Mucosa of descending colon (tissue), 3 donors: ENCODE measurements around the gene IGF1. TPM values are rescaled to one million over a fixed set of nuclear protein-coding genes. Genes with fewer than 3 reads are reported as not detected.

Experiments used
- ATAC-seq: fragments of 200-7000 bp; cut with Tn5 transposase; one replicate; pipeline ENCODE4 v1.9.1; 2020; ENCODE audit warnings: mild to moderate bottlenecking, moderate library complexity
- DNase-seq, 3 donors: peaks; one replicate each; pipeline ENCODE4 v3.0.0-alpha.2; 2020
- H3K36me3 ChIP-seq: fragments of 200-600 bp; one replicate; pipeline ENCODE4 v1.8.0; 2021; ENCODE audit warnings: low read depth, mild to moderate bottlenecking
- H3K4me1 ChIP-seq: fragments of 200-600 bp; one replicate; pipeline ENCODE4 v1.8.0; 2021; ENCODE audit warnings: low read depth, mild to moderate bottlenecking
- H3K4me3 ChIP-seq: fragments of 200-600 bp; one replicate; pipeline ENCODE4 v1.8.0; 2021; ENCODE audit warnings: mild to moderate bottlenecking
- H3K9me3 ChIP-seq: fragments of 200-600 bp; one replicate; pipeline ENCODE4 v1.8.0; 2021; ENCODE audit warnings: mild to moderate bottlenecking
- CTCF ChIP-seq: fragments of 200-600 bp; IDR thresholded peaks from one replicate; pipeline ENCODE4 v1.8.0; 2022; ENCODE audit warnings: antibody characterized with exemption, mild to moderate bottlenecking
- intact Hi-C, 2 donors: fragments of 100-400 bp; cut with DNase I in 1 of 2; cut with micrococcal nuclease in 1 of 2; formaldehyde crosslinking; loops; one replicate each; pipeline versions ENCODE4 v1.11.0 to v1.11.1; 2022; cut with DNase I, micrococcal nuclease
- total RNA-seq, 3 donors: library from RNA; stranded (reverse); fragmentation: NEBNext Ultra II Directional in 2 of 3; extraction: Animal tissue kit (Norgen Biotek cat#: 25700) in 2 of 3; gene quantifications; one replicate each; pipeline versions ENCODE4 v1.2.1 to v1.2.4, GENCODE V29; 2021 to 2023
- donor health status: DM: no; HTN: no; CAD: no; lungs with moderate emphysema.
- donor health status: DM: no; HTN: no; CAD: no.
- donor health status: DM: no; HTN: yes; CAD: no.

Gene IGF1
- total RNA-seq, 3 donors from 2014 or later = 2.5 to 12.6 (median 9.4) TPM

DNA sequence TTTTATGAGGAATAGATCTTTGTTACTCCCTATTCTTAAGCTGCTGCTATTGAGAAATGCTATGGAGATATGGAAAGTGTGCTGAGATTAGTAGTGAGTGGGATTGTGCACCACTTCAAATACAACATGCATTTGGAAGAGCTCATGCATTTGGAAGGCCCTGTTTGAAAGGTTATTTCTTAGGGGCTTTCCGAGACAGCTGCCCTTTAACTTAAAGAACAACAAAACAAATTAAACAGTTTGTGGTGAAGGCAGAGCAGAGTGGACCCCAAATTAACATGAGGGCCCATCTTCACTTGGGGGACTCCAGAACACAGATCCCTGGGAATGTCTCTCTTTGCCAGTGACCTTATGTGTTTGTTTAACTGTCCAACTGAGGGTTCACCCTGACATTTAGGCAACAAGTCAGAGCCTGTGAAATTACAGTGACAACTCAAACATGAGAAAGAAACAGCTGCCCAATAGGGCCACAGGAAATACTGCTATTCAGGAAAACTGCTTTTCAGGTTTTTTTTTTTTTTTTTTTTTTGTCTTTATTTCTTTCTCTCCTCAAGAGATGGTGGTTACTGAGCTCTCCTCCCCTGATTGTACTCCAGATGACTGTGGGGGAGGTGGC lies 41.4 kb upstream of the IGF1 start:
- Histone ChIP-seq H3K4me3 (no peak overlapping the region), H3K4me1 (no peaks in the 10 kb centered on the region), H3K9me3 (no peaks in the 10 kb centered on the region), H3K36me3 (no peaks in the 10 kb centered on the region)
- intact Hi-C loops = no loop called here
- no peak for ATAC-seq
- DNase-seq = no peak
- no peak for TF ChIP-seq CTCF

DNA sequence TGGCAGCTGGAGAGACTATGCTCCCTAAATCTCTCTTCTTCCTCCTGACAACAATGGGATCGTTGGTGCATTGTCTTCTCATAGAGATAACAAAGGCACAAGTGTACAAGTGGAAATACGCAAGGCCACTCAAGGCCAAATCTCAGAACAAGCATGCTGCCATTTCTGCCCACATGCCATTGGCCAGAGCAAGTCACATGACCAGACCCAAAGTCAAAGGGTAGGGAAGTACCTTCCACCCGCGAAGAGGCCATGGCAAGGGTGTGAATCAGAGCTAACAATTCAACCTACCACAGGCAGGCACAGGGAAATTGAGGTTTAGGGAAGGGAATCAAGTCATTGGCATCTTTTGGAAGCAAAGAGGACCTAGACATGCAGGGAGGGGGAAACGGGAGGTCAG lies 38.5 kb upstream of the IGF1 start:
- H3K4me1 ChIP-seq = no peaks in the 10 kb centered on the region
- ATAC-seq (no peak), DNase-seq (no peak)
- intact Hi-C loops = no loop called here
- no peaks in the 10 kb centered on the region for H3K36me3 ChIP-seq
- no peaks in the 10 kb centered on the region for H3K9me3 ChIP-seq
- TF ChIP-seq CTCF = no peak
- H3K4me3 ChIP-seq = no peak overlapping the region

DNA sequence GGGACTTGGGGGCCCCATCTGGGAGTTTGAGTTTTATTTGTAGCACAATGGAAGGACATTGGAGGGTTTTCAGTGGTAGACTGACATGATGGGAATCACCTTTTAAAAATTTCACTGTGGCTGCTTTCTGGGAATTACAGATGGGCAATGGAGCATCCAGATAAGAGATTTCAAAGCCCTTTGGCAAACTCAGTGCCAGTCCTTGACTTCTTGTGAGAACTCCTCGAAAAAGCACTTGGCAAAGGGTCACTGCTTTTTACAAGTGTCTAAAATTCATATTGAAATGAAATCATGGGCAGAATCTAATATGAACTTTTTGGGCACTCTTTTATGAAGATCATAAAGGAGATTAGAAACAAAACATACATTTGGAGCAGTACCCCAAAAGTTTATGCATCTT lies 34.3 kb upstream of the IGF1 start:
- no peak for DNase-seq

DNA sequence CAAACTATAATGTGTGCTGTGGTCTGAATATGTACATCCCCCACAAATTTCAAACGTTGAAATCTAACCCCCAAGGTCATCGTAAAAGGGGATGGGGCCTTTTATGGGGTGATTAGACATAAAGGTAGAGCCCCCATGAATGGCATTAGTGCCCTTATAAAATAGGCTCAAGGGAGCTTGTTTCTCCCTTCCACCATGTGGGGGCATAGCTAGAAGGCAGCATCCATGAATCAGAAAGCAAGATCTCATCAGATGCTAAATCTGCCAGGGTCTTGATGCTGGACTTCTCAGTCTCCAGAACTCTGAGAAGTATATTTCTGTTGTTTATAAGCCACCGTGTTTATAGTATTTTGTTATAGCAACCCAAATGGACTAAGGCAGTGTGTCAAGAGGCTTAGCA lies 33.4 kb upstream of the IGF1 start:
- no peaks in the 10 kb centered on the region for H3K4me1 ChIP-seq
- DNase-seq (no peak), ATAC-seq (no peak)
- no peak overlapping the region for H3K4me3 ChIP-seq
- TF ChIP-seq CTCF = no peak
- intact Hi-C loops = no loop called here
- H3K36me3 ChIP-seq = no peaks in the 10 kb centered on the region
- no peaks in the 10 kb centered on the region for H3K9me3 ChIP-seq

More for the DNA sequence above, 34.3 kb upstream of the IGF1 start:
- no peak for TF ChIP-seq CTCF
- Histone ChIP-seq H3K4me3 (no peak overlapping the region), H3K36me3 (no peaks in the 10 kb centered on the region), H3K4me1 (no peaks in the 10 kb centered on the region), H3K9me3 (no peaks in the 10 kb centered on the region)
- intact Hi-C loops = no loop called here
- no peak for ATAC-seq

DNA sequence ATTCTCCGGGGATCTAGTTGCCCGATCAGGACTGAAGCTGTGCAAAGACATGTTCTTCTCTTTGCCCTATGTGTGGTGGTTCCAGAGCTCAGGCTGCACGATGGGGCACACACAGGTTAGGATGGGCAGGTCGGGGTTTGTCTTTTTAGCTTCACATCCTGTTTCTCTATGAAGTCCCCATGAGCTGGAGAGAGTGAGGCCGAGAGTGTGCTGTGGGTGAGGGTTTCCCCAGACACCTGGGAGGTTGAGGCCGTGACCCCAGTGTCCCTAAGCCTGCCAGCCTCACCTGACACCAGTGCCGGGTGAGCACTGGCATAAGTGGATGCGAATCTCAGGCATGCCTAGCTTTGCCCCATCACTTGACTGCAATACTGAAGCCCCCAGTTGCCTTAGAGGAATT lies 32.9 kb upstream of the IGF1 start:
- ATAC-seq (no peak), DNase-seq (no peak)
- no peaks in the 10 kb centered on the region for H3K9me3 ChIP-seq
- no peaks in the 10 kb centered on the region for H3K4me1 ChIP-seq
- intact Hi-C loops = no loop called here
- TF ChIP-seq CTCF = no peak
- H3K36me3 ChIP-seq = no peaks in the 10 kb centered on the region
- no peak overlapping the region for H3K4me3 ChIP-seq

GRCh38 chr12:102512523-102512922 lies 32.2 kb upstream of the IGF1 start:
- TF ChIP-seq CTCF = no peak
- ATAC-seq (no peak), DNase-seq (no peak)
- Histone ChIP-seq H3K36me3 (no peaks in the 10 kb centered on the region), H3K4me3 (no peak overlapping the region), H3K4me1 (no peaks in the 10 kb centered on the region), H3K9me3 (no peaks in the 10 kb centered on the region)
- intact Hi-C loops = no loop called here
